Panc1 (cell line): ENCODE measurements around the gene TJP3.

ENCODE experiments used
- POLR2AphosphoS5 ChIP-seq: IDR thresholded peaks from 2 replicates; pipeline ENCODE4 v1.6.1; 2012; ENCODE audit warnings: mild to moderate bottlenecking, low read depth, low read length, moderate library complexity
- SIN3A ChIP-seq: IDR thresholded peaks from 2 replicates; pipeline ENCODE4 v1.6.1; 2012; ENCODE audit warnings: low read depth, mild to moderate bottlenecking, low read length, moderate library complexity, borderline replicate concordance; ENCODE audit not compliant: insufficient read depth
- TCF7L2 ChIP-seq: IDR thresholded peaks from 2 replicates; pipeline ENCODE4 v1.6.1; 2011; ENCODE audit warnings: mild to moderate bottlenecking, low read depth, low read length, inconsistent platforms
- TF ChIP-seq, protein P1 (sequence below): fragments of 450-650 bp; IDR thresholded peaks from 2 replicates; pipeline ENCODE4 v1.5.1; 2017; ENCODE audit warnings: mild to moderate bottlenecking
- TF ChIP-seq, protein P2 (sequence below), 2 experiments: IDR thresholded peaks; 2 replicates each; pipeline ENCODE4 v1.6.1; 2011 to 2012; ENCODE audit warnings: low read depth in 2 of 2, control low read depth in 1 of 2, low read length in 1 of 2, mild to moderate bottlenecking in 1 of 2, moderate library complexity in 1 of 2; ENCODE audit not compliant: insufficient read depth in 1 of 2

DNA sequence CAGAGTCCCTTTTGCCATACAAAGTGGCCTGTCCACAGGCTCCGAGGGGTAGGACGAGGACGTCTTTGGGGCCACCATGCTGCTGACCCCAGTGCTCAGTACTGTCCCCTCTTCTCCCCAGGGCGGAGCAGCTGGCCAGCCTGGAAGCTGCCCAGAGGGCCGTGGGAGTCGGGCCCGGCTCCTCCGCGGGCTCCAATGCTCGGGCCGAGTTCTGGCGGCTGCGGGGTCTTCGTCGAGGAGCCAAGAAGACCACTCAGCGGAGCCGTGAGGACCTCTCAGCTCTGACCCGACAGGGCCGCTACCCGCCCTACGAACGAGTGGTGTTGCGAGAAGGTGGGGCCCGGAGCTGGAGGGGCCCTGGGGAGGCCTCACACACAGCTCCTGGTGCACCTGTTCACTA lies 32.2 kb downstream of the TJP3 start:
- TF ChIP-seq, protein P1, sequence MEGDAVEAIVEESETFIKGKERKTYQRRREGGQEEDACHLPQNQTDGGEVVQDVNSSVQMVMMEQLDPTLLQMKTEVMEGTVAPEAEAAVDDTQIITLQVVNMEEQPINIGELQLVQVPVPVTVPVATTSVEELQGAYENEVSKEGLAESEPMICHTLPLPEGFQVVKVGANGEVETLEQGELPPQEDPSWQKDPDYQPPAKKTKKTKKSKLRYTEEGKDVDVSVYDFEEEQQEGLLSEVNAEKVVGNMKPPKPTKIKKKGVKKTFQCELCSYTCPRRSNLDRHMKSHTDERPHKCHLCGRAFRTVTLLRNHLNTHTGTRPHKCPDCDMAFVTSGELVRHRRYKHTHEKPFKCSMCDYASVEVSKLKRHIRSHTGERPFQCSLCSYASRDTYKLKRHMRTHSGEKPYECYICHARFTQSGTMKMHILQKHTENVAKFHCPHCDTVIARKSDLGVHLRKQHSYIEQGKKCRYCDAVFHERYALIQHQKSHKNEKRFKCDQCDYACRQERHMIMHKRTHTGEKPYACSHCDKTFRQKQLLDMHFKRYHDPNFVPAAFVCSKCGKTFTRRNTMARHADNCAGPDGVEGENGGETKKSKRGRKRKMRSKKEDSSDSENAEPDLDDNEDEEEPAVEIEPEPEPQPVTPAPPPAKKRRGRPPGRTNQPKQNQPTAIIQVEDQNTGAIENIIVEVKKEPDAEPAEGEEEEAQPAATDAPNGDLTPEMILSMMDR, result no peak
- TF ChIP-seq, protein P2, sequence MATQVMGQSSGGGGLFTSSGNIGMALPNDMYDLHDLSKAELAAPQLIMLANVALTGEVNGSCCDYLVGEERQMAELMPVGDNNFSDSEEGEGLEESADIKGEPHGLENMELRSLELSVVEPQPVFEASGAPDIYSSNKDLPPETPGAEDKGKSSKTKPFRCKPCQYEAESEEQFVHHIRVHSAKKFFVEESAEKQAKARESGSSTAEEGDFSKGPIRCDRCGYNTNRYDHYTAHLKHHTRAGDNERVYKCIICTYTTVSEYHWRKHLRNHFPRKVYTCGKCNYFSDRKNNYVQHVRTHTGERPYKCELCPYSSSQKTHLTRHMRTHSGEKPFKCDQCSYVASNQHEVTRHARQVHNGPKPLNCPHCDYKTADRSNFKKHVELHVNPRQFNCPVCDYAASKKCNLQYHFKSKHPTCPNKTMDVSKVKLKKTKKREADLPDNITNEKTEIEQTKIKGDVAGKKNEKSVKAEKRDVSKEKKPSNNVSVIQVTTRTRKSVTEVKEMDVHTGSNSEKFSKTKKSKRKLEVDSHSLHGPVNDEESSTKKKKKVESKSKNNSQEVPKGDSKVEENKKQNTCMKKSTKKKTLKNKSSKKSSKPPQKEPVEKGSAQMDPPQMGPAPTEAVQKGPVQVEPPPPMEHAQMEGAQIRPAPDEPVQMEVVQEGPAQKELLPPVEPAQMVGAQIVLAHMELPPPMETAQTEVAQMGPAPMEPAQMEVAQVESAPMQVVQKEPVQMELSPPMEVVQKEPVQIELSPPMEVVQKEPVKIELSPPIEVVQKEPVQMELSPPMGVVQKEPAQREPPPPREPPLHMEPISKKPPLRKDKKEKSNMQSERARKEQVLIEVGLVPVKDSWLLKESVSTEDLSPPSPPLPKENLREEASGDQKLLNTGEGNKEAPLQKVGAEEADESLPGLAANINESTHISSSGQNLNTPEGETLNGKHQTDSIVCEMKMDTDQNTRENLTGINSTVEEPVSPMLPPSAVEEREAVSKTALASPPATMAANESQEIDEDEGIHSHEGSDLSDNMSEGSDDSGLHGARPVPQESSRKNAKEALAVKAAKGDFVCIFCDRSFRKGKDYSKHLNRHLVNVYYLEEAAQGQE (IDR thresholded peaks at IDR 0.05; ENCODE audit: insufficient read depth in 1 of 2, low read depth in 2 of 2, low read length in 1 of 2), result no peak
- TF ChIP-seq SIN3A, result no peak
- TF ChIP-seq POLR2AphosphoS5, result no peak
- no peak for TF ChIP-seq TCF7L2
